ENCODE results near the gene CDC42EP4. TPM values are rescaled to one million over a fixed set of nuclear protein-coding genes. Genes with fewer than 3 reads are reported as not detected.
"Not testable (repeated sequence)": the region's sequence is repeated elsewhere in the genome, so short reads cannot be mapped to it uniquely, and the experiment has no call there.

CDC42EP4 gene
- total and polyA plus RNA-seq, 2 experiments from 2014 or later: 17.9 to 24.9 TPM

DNA sequence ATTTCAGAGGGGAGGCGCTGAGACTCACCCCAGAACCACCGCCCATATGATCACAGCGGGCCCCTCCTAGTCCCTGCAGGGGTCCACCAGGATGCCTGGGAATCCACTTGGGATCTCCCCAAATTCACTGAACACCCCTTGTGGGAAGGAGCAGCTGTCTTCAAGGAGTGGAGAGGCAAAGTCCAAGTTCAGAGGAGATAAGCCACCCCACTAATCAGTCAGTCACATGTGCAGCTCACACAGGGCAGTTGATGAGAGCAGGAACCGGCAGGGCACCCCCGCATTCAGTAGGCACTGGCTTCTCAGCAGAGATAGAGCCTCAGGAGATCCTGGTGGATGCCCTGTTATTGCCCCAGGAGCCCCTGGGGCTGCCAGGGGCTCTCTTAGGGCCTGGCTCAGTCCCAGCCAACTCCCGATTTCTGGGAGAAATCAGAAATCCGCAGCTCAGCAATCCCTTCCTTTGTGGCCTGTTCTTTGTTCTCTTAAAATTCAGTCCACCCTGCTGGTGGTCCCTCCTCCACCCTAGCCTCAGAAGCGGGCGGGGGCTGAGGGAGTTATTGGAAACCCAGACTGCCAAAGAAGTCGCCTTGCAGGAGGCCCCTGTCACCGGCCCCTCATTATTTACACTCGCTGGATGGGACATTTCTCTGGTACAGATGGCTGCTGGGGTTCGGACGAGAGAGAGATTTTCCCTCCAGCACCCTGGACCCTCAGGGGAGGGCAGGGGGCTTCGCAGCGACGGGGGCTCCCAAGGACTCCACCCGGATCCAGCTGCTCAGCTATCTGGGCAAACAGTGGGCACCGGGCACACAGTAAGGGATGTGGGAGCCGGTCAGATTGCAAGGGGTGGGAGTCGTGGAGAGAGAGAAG, 1.8 kb downstream of the CDC42EP4 start:
- Histone ChIP-seq H3K36me3 (no peaks in the 10 kb centered on the region), H3K4me3 (peak overlapping the region; percentile 73), H3K27ac (peak overlapping the region; percentile 83), H3K4me1 (ENCODE audit: low read depth) (peaks cover 30% of the 10 kb centered on the region), H3K27me3 (no peaks in the 10 kb centered on the region), H3K9me3 (ENCODE audit: low read depth) (no peaks in the 10 kb centered on the region)
- no peak for DNase-seq (ENCODE audit: low read depth in 1 of 2, low spot score in 1 of 2)
- TF ChIP-seq, protein P1, sequence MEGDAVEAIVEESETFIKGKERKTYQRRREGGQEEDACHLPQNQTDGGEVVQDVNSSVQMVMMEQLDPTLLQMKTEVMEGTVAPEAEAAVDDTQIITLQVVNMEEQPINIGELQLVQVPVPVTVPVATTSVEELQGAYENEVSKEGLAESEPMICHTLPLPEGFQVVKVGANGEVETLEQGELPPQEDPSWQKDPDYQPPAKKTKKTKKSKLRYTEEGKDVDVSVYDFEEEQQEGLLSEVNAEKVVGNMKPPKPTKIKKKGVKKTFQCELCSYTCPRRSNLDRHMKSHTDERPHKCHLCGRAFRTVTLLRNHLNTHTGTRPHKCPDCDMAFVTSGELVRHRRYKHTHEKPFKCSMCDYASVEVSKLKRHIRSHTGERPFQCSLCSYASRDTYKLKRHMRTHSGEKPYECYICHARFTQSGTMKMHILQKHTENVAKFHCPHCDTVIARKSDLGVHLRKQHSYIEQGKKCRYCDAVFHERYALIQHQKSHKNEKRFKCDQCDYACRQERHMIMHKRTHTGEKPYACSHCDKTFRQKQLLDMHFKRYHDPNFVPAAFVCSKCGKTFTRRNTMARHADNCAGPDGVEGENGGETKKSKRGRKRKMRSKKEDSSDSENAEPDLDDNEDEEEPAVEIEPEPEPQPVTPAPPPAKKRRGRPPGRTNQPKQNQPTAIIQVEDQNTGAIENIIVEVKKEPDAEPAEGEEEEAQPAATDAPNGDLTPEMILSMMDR (IDR thresholded peaks at IDR 0.05; ENCODE audit: low read depth, low read length): no peak

DNA sequence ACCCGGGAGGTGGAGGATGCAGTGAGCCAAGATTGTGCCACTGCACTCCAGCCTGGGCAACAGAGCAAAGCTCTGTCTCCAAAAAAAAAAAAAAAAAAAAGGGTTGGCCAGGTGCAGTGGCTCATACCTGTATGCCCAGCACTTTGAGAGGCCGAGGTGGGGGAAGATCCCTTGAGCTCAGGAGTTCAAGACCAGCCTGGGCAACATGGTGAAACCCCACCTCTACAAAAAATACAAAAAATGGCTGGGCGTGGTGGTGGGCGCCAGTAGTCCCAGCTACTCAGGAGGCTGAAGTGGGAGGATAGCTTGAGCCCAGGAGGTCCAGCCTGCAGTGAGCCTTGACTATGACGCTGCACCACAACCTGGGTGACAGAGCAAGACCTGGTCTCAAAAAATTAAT, 2.8 kb downstream of the CDC42EP4 start:
- peaks cover 40% of the 10 kb centered on the region for H3K4me1 ChIP-seq (ENCODE audit: low read depth)
- not testable (repeated sequence) for H3K9me3 ChIP-seq (ENCODE audit: low read depth); H3K27ac ChIP-seq; H3K27me3 ChIP-seq; DNase-seq (ENCODE audit: low read depth in 1 of 2, low spot score in 1 of 2); H3K4me3 ChIP-seq; H3K36me3 ChIP-seq

- TF ChIP-seq, protein P1 (IDR thresholded peaks at IDR 0.05; ENCODE audit: low read depth, low read length): no peak
- Histone ChIP-seq H3K27me3 (no peaks in the 10 kb centered on the region), H3K27ac (peak overlapping the region; percentile 6), H3K4me3 (no peak overlapping the region), H3K4me1 (ENCODE audit: low read depth) (peaks cover 44% of the 10 kb centered on the region), H3K36me3 (no peaks in the 10 kb centered on the region), H3K9me3 (ENCODE audit: low read depth) (no peaks in the 10 kb centered on the region)
- peak; percentile 27 to 97 for DNase-seq (ENCODE audit: low read depth in 1 of 2, low spot score in 1 of 2)
Measured at GRCh38 chr17:73308017-73308823, 3.6 kb downstream of the CDC42EP4 start.

DNA sequence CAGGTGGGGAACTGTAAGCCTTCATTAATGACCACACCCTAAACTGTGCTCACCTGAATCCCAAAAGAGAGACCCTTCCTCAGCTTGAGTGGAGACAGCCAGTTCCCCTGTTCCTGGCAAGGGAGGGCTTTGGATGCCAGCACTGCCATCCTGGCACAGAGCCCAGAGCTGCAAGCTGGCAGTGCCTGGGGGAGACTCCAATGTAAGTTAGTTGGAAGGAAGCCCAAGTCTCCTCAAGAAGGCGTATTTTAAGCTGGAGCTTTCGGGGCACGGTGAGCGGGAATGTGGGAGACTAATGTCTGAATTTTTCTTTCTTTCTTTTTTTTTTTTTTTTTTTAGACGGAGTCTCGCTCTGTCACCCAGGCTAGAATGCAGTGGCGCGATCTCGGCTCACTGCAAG, 4.7 kb downstream of the CDC42EP4 start:
- DNase-seq (ENCODE audit: low read depth in 1 of 2, low spot score in 1 of 2): no peak
- no peaks in the 10 kb centered on the region for H3K9me3 ChIP-seq (ENCODE audit: low read depth)
- no peaks in the 10 kb centered on the region for H3K36me3 ChIP-seq
- H3K4me1 ChIP-seq (ENCODE audit: low read depth): peaks cover 44% of the 10 kb centered on the region
- no peak overlapping the region for H3K4me3 ChIP-seq
- H3K27ac ChIP-seq: no peak overlapping the region
- TF ChIP-seq, protein P1 (IDR thresholded peaks at IDR 0.05; ENCODE audit: low read depth, low read length): no peak
- no peaks in the 10 kb centered on the region for H3K27me3 ChIP-seq

DNA sequence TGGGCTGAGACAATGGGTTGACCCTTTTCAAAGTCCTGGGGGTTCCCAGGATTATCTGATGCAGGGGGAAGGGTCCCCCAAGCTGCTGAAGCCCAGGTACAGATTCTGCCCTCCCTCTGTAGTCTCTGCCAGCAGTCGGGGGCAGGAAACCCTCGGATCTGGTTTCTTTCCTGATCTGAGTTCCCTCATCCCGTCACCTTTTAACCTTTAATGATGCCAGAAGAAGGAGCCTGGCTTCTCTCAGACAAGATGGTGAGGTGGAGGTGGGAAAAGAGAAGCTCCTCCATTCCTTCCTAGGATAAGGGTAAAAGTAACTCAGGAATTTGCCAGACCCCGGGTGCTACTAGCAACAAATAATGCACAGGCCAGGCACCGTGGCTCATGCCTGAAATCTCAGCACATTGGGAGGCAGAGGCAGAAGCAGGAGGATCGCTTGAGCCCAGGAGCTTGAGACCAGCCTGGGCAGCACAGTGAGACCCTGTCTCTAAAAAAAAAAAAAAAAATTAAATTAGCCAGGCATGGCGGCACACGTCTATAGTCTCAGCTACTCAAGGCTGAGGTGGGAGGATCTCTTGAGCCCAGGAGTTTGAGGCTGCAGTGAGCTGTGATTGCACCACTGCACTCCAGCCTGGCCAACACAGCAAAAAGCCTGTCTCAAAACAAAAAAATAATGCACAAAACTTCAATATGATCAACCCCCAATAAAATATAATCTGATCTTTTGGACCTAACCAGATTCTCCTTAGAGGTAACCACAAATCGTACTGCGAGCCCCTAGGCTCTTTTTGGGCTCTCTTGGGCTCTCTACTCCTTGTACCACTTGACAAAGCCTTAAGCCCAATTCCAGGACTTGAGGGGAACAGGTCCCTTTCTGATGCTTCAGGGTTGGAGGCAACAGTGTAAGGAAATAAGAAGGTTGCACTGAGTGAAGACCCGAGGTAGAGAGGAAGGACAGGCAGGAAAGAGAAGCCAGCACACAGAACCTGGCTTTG, 5.7 kb downstream of the CDC42EP4 start:
- TF ChIP-seq, protein P1 (IDR thresholded peaks at IDR 0.05; ENCODE audit: low read depth, low read length): no peak
- Histone ChIP-seq H3K4me1 (ENCODE audit: low read depth) (peaks cover 44% of the 10 kb centered on the region), H3K36me3 (no peaks in the 10 kb centered on the region), H3K9me3 (ENCODE audit: low read depth) (no peaks in the 10 kb centered on the region), H3K4me3 (no peak overlapping the region), H3K27ac (peak overlapping the region; percentile 69), H3K27me3 (no peaks in the 10 kb centered on the region)
- no peak for DNase-seq (ENCODE audit: low read depth in 1 of 2, low spot score in 1 of 2)

Data from cardiac muscle cell (in vitro differentiated cells and primary cell).